Panc1 (cell line): ENCODE data around the gene RPL4. TPM values are rescaled to one million over a fixed set of nuclear protein-coding genes. Genes with fewer than 3 reads are reported as not detected.
A peak's percentile ranks its signal among the peaks of the same experiment; 100 is the strongest.

Source experiments
- ATAC-seq: fragments of 200-7000 bp; cut with Tn5 transposase; 2 replicates; pipeline ENCODE4 v1.9.1; 2020; ENCODE audit warnings: mild to moderate bottlenecking, moderate library complexity
- BruUV-seq: library from RNA; stranded (reverse); fragments of 400-500 nt; replicated peaks from 2 replicates; lab custom pipeline; 2021; lab: Mats Ljungman, UMichigan
- CTCF ChIA-PET: fragments of 300-600 bp; sonication (Branson Sonifier 250); formaldehyde crosslinking; loops from one replicate; lab custom pipeline; 2022; ENCODE audit warnings: antibody characterized with exemption; lab: Charles Lee
- POLR2A ChIA-PET: fragments of 300-600 bp; sonication (Branson Sonifier 250); formaldehyde crosslinking; loops from one replicate; lab custom pipeline; 2022; ENCODE audit warnings: antibody characterized with exemption; lab: Charles Lee
- DNase-seq: peaks from one replicate; pipeline ENCODE4 v3.0.0-alpha.2; 2010; ENCODE audit warnings: low read depth, low spot score
- H3K27ac ChIP-seq: 2 replicates; pipeline ENCODE4 v1.5.1; 2011; ENCODE audit warnings: mild to moderate bottlenecking, low read length, inconsistent platforms
- H3K27me3 ChIP-seq: fragments of 200-500 bp; sonication (Bioruptor generic); 2 replicates; pipeline ENCODE4 v1.6.0; 2014; ENCODE audit warnings: low read length, inconsistent platforms; ENCODE audit not compliant: control insufficient read depth, insufficient read depth
- H3K36me3 ChIP-seq: fragments of 200-500 bp; sonication (Bioruptor generic); 2 replicates; pipeline ENCODE4 v1.5.1; 2014; ENCODE audit warnings: inconsistent platforms, mild to moderate bottlenecking, low read length, moderate library complexity; ENCODE audit not compliant: control insufficient read depth, insufficient read depth
- H3K4me1 ChIP-seq: 2 replicates; pipeline ENCODE4 v1.5.1; 2011; ENCODE audit warnings: inconsistent platforms, mild to moderate bottlenecking, low read length, moderate library complexity; ENCODE audit not compliant: control insufficient read depth, insufficient read depth
- H3K4me3 ChIP-seq, 2 experiments: 2 replicates each; pipeline ENCODE4 v1.5.1; 2011 to 2012; ENCODE audit warnings: low read depth in 2 of 2, low read length in 2 of 2, mild to moderate bottlenecking in 2 of 2, inconsistent platforms in 1 of 2, moderate library complexity in 1 of 2
- H3K9me3 ChIP-seq: fragments of 200-500 bp; sonication (Bioruptor generic); 2 replicates; pipeline ENCODE4 v1.5.1; 2014; ENCODE audit warnings: low read depth, mild to moderate bottlenecking, inconsistent platforms, low read length, moderate library complexity; ENCODE audit not compliant: control insufficient read depth, insufficient read depth
- CTCF ChIP-seq: fragments of 450-650 bp; IDR thresholded peaks from 2 replicates; pipeline ENCODE4 v1.5.1; 2017; ENCODE audit warnings: mild to moderate bottlenecking
- POLR2AphosphoS5 ChIP-seq: IDR thresholded peaks from 2 replicates; pipeline ENCODE4 v1.6.1; 2012; ENCODE audit warnings: mild to moderate bottlenecking, low read depth, low read length, moderate library complexity
- REST ChIP-seq, 2 experiments: IDR thresholded peaks; 2 replicates each; pipeline ENCODE4 v1.6.1; 2011 to 2012; ENCODE audit warnings: low read depth in 2 of 2, control low read depth in 1 of 2, low read length in 1 of 2, mild to moderate bottlenecking in 1 of 2, moderate library complexity in 1 of 2; ENCODE audit not compliant: insufficient read depth in 1 of 2
- SIN3A ChIP-seq: IDR thresholded peaks from 2 replicates; pipeline ENCODE4 v1.6.1; 2012; ENCODE audit warnings: low read depth, mild to moderate bottlenecking, low read length, moderate library complexity, borderline replicate concordance; ENCODE audit not compliant: insufficient read depth
- TCF7L2 ChIP-seq: IDR thresholded peaks from 2 replicates; pipeline ENCODE4 v1.6.1; 2011; ENCODE audit warnings: mild to moderate bottlenecking, low read depth, low read length, inconsistent platforms
- in situ Hi-C: cut with HindIII; loops from 2 replicates; pipeline ENCODE4 v1.10.0; 2016; ENCODE audit warnings: low sequenced_read_pairs, low pct_unique_long_range_greater_than_20kb
- intact Hi-C: fragments of 100-400 bp; cut with micrococcal nuclease; formaldehyde crosslinking; loops from one replicate; pipeline ENCODE4 v1.10.0; 2022; ENCODE audit not compliant: unreplicated experiment
- total RNA-seq: library from RNA; stranded (reverse); gene quantifications from one replicate; pipeline ENCODE4 v1.2.1, GENCODE V29; 2021; ENCODE audit not compliant: unreplicated experiment

Gene RPL4
- total RNA-seq, 1 experiment from 2014 or later: 2,268 TPM

GRCh38 chr15:66497502-66498455 lies 6.9 kb downstream of the RPL4 start, which contains the start of gene SNAPC5:
Gene SNAPC5 (minus strand): TSS chr15:66497762. CDS start chr15:66497731, 31 bp downstream.
- POLR2A ChIA-PET: interaction anchor here (0.5 to 1.0 kb wide), 4 partner anchors 90 to 1716 kb away, joined by 3 to 6 read pairs (median 4); partner anchors contain the start of gene TIPIN
- no TSS peak for BruUV-seq
- Histone ChIP-seq H3K27me3 (no peaks in the 10 kb centered on the region), H3K36me3 (peaks cover 46% of the 10 kb centered on the region), H3K4me3 (peak within 1 kb of the TSS; percentile 76 to 99), H3K27ac (peak within 1 kb of the TSS; percentile 93), H3K9me3 (no peaks in the 10 kb centered on the region), H3K4me1 (peaks cover 47% of the 10 kb centered on the region)
- DNase-seq (peak; percentile 87), ATAC-seq (peak; percentile 92)
- TF ChIP-seq POLR2AphosphoS5 (peak; percentile 97), TCF7L2 (peak; percentile 61), CTCF (peak; percentile 99), SIN3A (peak; percentile 98), REST (IDR thresholded peaks at IDR 0.05; ENCODE audit: insufficient read depth in 1 of 2, low read depth in 2 of 2, low read length in 1 of 2) (no peak)
- intact Hi-C loops: loop anchor here (5.0 kb wide), 1 partner anchor 110 kb away; the partner anchor contains the start of gene MAP2K1
- CTCF ChIA-PET: interaction anchor here (0.5 to 1.1 kb wide), 3 partner anchors 14 to 161 kb away, joined by 3 to 4 read pairs (median 3); no protein-coding TSS in a partner anchor
- in situ Hi-C loops: no loop called here

- no peak for DNase-seq
- no peak for TF ChIP-seq CTCF
- H3K27me3 ChIP-seq: no peaks in the 10 kb centered on the region
- peak overlapping the region; percentile 93 for H3K27ac ChIP-seq
- peak; percentile 30 for ATAC-seq
- ChIA-PET POLR2A (interaction anchor here (0.5 to 1.0 kb wide), 4 partner anchors 90 to 201 kb away, joined by 3 to 9 read pairs (median 6); partner anchors contain the start of gene TIPIN), CTCF (interaction anchor here (0.5 kb wide), 1 partner anchor 108 kb away, joined by 4 read pairs; no protein-coding TSS in a partner anchor)
- peaks cover 41% of the 10 kb centered on the region for H3K4me1 ChIP-seq
- in situ Hi-C loops: no loop called here
- peaks cover 45% of the 10 kb centered on the region for H3K36me3 ChIP-seq
- BruUV-seq: no TSS peak
- H3K4me3 ChIP-seq: peak overlapping the region; percentile 76 to 99
- H3K9me3 ChIP-seq: no peaks in the 10 kb centered on the region
- intact Hi-C loops: loop anchor here (5.0 kb wide), 1 partner anchor 110 kb away; the partner anchor contains the start of gene MAP2K1
Observed at GRCh38 chr15:66496951-66497501, 7.6 kb downstream of the RPL4 start.
